ENCODE measurements around the gene ATG7.

Gene ATG7

DNA sequence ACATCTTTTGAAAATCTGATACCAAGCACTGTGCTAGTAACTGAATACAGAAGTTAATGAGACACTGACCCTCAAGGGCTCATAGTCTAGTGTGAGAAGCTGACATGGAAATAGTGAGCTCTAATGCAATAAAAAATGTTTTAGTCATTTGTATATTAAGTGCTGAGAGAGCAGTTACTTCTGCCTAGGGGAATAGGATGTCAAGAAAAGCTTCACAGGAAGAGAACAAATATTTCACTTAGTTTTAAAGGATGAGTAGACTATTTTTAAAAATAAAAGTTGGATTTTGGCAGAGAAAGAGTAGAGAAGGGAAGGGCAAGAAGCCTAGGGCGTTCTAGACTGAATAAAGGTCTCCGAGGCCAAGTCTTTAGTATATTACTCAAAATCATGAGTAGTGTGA lies 158.4 kb downstream of the ATG7 start:
- in situ Hi-C loops (cut with HindIII; ENCODE audit: low sequenced_read_pairs): no loop called here
- H3K4me3 ChIP-seq (ENCODE audit: low read depth, low read length): no peak overlapping the region
- no peak for DNase-seq (ENCODE audit: low read depth)
- TF ChIP-seq, protein P1, sequence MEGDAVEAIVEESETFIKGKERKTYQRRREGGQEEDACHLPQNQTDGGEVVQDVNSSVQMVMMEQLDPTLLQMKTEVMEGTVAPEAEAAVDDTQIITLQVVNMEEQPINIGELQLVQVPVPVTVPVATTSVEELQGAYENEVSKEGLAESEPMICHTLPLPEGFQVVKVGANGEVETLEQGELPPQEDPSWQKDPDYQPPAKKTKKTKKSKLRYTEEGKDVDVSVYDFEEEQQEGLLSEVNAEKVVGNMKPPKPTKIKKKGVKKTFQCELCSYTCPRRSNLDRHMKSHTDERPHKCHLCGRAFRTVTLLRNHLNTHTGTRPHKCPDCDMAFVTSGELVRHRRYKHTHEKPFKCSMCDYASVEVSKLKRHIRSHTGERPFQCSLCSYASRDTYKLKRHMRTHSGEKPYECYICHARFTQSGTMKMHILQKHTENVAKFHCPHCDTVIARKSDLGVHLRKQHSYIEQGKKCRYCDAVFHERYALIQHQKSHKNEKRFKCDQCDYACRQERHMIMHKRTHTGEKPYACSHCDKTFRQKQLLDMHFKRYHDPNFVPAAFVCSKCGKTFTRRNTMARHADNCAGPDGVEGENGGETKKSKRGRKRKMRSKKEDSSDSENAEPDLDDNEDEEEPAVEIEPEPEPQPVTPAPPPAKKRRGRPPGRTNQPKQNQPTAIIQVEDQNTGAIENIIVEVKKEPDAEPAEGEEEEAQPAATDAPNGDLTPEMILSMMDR (IDR thresholded peaks at IDR 0.05; ENCODE audit: low read depth, low read length, missing control alignments): no peak

DNA sequence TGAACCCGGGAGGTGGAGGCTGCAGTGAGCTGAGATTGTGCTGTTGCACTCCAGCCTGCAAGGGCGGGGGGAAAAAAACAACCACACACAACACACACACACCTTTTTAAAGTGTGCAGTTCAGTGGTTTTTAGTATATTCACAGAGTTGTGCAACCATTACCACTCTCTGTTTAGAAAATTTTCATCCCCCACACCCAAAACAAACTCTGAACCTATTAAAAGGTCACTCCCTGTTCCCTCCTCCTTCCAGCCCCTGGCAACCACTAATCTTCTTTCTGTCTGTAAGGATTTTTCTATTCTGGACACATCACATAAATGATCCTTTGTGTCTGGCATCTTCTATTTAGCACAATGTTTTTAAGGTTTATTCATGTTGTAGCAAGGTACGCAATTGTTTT lies 159.1 kb downstream of the ATG7 start:
- H3K4me3 ChIP-seq (ENCODE audit: low read depth, low read length): no peak overlapping the region
- TF ChIP-seq, protein P1 (IDR thresholded peaks at IDR 0.05; ENCODE audit: low read depth, low read length, missing control alignments): no peak
- in situ Hi-C loops (cut with HindIII; ENCODE audit: low sequenced_read_pairs): no loop called here
- DNase-seq (ENCODE audit: low read depth): no peak

DNA sequence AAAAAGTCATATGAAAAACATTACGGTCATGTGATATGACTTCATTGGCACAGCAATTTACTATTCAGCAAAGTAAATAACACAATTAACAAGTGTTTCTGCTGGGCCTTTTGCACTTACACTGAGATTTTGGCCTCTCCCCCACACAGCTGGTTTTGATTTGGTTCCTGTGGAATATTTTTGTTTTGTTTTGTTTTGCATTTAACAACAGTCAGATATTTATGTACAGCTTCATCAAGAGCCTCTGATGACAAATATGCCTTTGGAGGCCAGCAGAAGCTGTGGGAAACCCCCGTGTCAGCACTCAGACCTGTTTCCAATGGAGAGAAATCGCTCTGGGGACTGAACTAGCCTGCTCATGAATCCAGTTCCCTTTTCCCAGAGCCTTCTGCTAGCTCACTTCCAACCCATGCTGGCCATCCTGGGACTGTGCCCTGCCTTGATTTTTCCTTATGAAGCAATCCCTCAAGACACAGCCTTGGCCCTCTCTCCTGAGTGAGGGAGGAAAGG lies 161.9 kb downstream of the ATG7 start:
- TF ChIP-seq, protein P1 (IDR thresholded peaks at IDR 0.05; ENCODE audit: low read depth, low read length, missing control alignments): no peak
- peak; percentile 51 for DNase-seq (ENCODE audit: low read depth)
- in situ Hi-C loops (cut with HindIII; ENCODE audit: low sequenced_read_pairs): no loop called here
- no peak overlapping the region for H3K4me3 ChIP-seq (ENCODE audit: low read depth, low read length)

DNA sequence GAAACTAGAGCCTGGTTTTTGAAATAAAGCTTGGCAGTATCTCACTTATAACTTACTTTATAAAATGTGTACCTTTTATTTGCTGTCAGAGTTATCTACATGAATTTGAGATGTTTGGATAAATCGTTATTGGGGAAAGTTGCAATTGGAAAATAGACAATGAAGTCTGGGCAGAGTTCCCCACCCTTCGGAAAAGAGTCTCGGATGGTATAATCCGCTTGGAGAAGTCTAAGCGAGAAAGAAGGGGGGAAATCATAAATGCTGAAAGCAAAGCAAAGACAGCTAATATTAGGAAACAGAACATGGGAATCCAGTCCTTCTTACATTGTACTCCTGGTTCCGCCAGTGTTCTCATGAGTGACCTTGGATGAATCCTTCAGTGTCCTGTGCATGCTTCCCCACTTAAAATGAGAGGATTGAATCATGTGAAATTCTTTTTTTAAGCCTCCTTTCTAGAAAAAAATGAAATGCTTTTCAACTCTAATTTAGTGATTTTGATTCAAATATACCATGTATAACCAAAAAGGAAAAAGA lies 162.4 kb downstream of the ATG7 start:
- no peak for DNase-seq (ENCODE audit: low read depth)
- TF ChIP-seq, protein P1 (IDR thresholded peaks at IDR 0.05; ENCODE audit: low read depth, low read length, missing control alignments): no peak
- in situ Hi-C loops (cut with HindIII; ENCODE audit: low sequenced_read_pairs): no loop called here
- no peak overlapping the region for H3K4me3 ChIP-seq (ENCODE audit: low read depth, low read length)

DNA sequence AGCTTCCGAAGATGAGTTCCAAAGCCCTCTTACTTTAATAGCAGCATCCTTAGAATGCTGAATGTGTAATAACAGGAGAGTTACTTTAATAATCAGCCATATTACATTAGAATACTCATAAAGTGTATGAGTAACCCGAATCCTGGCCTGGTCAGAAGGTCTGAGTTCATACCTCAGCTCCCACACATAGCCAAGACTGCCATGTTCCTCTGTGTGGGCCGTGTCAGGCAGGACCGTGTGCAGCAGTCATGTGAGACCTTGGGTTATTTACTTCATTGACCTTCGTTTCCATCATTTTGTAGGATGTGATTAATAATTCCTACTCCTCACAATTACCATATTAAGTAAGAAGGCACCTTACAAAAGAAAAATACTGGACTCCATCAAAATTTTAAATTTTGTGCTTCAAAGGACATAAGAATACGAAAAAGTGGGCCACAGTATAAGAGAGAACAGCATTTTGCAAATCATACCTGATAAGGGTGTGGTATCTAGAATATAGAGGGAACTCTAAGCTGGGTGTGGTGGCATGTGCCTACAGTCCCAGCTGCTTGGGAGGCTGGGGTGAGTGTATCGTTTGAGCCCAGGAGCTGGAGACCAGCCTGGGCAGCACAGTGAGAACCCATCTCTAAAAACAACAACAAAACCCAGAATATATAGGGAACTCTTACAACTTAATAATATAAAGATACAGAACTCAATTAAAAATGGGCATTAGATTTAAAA lies 163.4 kb downstream of the ATG7 start:
- DNase-seq (ENCODE audit: low read depth): no peak
- in situ Hi-C loops (cut with HindIII; ENCODE audit: low sequenced_read_pairs): no loop called here
- TF ChIP-seq, protein P1 (IDR thresholded peaks at IDR 0.05; ENCODE audit: low read depth, low read length, missing control alignments): no peak
- no peak overlapping the region for H3K4me3 ChIP-seq (ENCODE audit: low read depth, low read length)

DNA sequence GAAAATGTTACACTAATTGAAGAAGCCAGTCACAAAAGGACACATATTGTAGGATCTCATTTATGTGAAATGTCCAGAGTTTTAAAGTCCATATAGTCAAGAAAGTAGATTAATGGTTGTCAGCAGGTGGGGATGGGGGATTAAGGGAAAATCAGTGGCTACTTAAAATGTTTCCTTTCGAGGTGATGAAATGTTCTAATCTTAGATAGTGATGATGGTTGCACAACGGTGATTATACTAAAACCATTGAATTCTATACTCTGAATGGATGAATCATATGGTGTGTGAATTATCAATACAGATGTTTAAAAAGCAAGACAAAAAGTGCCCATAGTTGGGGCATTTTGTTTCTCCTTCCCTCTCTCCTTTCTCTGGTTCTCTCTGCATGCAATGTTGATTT lies 164.6 kb downstream of the ATG7 start:
- H3K4me3 ChIP-seq (ENCODE audit: low read depth, low read length): no peak overlapping the region
- in situ Hi-C loops (cut with HindIII; ENCODE audit: low sequenced_read_pairs): no loop called here
- DNase-seq (ENCODE audit: low read depth): no peak
- TF ChIP-seq, protein P1 (IDR thresholded peaks at IDR 0.05; ENCODE audit: low read depth, low read length, missing control alignments): no peak

All from astrocyte of the cerebellum (primary cell).